HepG2 (cell line): ENCODE data around the gene SLC29A3. TPM values are rescaled to one million over a fixed set of nuclear protein-coding genes. Genes with fewer than 3 reads are reported as not detected.
A peak's percentile ranks its signal among the peaks of the same experiment; 100 is the strongest.

Experiments
- ADNP ChIP-seq: sonication (generic); formaldehyde crosslinking; IDR thresholded peaks from 2 replicates; pipeline ENCODE4 v1.4.0; 2020; ENCODE audit warnings: missing genetic modification reagents
- FOSL2 ChIP-seq: sonication (generic); formaldehyde crosslinking; IDR thresholded peaks from 2 replicates; pipeline ENCODE4 v1.4.0; 2020; ENCODE audit warnings: missing genetic modification reagents
- HDAC2 ChIP-seq: sonication (generic); formaldehyde crosslinking; IDR thresholded peaks from 2 replicates; pipeline ENCODE4 v1.4.0; 2020; ENCODE audit warnings: missing genetic modification reagents
- MTA1 ChIP-seq: sonication (generic); formaldehyde crosslinking; IDR thresholded peaks from 2 replicates; pipeline ENCODE4 v1.4.0; 2020; ENCODE audit warnings: missing genetic modification reagents, mild to moderate bottlenecking, borderline replicate concordance
- NCOA2 ChIP-seq: sonication (generic); formaldehyde crosslinking; IDR thresholded peaks from 2 replicates; pipeline ENCODE4 v1.8.0; 2022; ENCODE audit warnings: inconsistent platforms
- RCOR2 ChIP-seq: IDR thresholded peaks from 2 replicates; pipeline ENCODE4 v1.6.1; 2016; ENCODE audit warnings: missing biosample characterization, missing genetic modification reagents
- TEAD3 ChIP-seq: optimal IDR thresholded peaks from 2 replicates; pipeline ENCODE3; 2016; ENCODE audit warnings: borderline replicate concordance
- ZFX ChIP-seq: sonication (generic); formaldehyde crosslinking; IDR thresholded peaks from 2 replicates; pipeline ENCODE4 v1.4.0; 2020; ENCODE audit warnings: mild to moderate bottlenecking, low read depth, missing genetic modification reagents, moderate library complexity
- ZNF121 ChIP-seq: sonication (generic); formaldehyde crosslinking; IDR thresholded peaks from 2 replicates; pipeline ENCODE4 v1.5.0; 2020; ENCODE audit warnings: mild to moderate bottlenecking, missing genetic modification reagents
- ZNF263 ChIP-seq: sonication (generic); formaldehyde crosslinking; IDR thresholded peaks from 2 replicates; pipeline ENCODE4 v1.4.0; 2020; ENCODE audit warnings: missing genetic modification reagents
- ZNF335 ChIP-seq: sonication (generic); formaldehyde crosslinking; IDR thresholded peaks from 2 replicates; pipeline ENCODE4 v1.4.0; 2020; ENCODE audit warnings: missing genetic modification reagents
- ZNF556 ChIP-seq: sonication (generic); formaldehyde crosslinking; IDR thresholded peaks from 2 replicates; pipeline ENCODE4 v1.4.0; 2020; ENCODE audit warnings: mild to moderate bottlenecking, missing genetic modification reagents, borderline replicate concordance
- ZSCAN25 ChIP-seq: sonication (generic); formaldehyde crosslinking; IDR thresholded peaks from 2 replicates; pipeline ENCODE4 v1.8.0; 2022; ENCODE audit warnings: mild to moderate bottlenecking, missing genetic modification reagents
- polyA plus RNA-seq, 8 experiments: library from polyadenylated mRNA; depleted of rRNA in 3 of 8; stranded (reverse) in 7 of 8; unstranded in 1 of 8; fragments of >200 nt; fragmentation: Illumina TruSeq in 4 of 8; extraction: Trizol in 4 of 8; gene quantifications; 2 replicates each; pipeline versions ENCODE4 v1.2.1 to v1.2.3, GENCODE V29; 2011 to 2016; ENCODE audit warnings: low read depth in 4 of 8, missing spikeins in 1 of 8, mixed read lengths in 1 of 8; ENCODE audit not compliant: insufficient read depth in 1 of 8
- total RNA-seq, 5 experiments: library from RNA; depleted of rRNA; stranded (reverse); fragments of >200 nt; fragmentation: Illumina TruSeq; extraction: Trizol; gene quantifications; 2 replicates each; pipeline ENCODE4 v1.2.3, GENCODE V29; 2016; ENCODE audit warnings: low read depth in 1 of 5
- TF ChIP-seq, protein P1 (sequence below): sonication (generic); formaldehyde crosslinking; IDR thresholded peaks from 2 replicates; pipeline ENCODE4 v1.4.0; 2020; ENCODE audit warnings: missing genetic modification reagents
- TF ChIP-seq, protein P2 (sequence below): sonication (generic); formaldehyde crosslinking; IDR thresholded peaks from 2 replicates; pipeline ENCODE4 v1.4.0; 2020; ENCODE audit warnings: missing genetic modification reagents, mild to moderate bottlenecking, borderline replicate concordance
- TF ChIP-seq, protein P3 (sequence below): sonication (generic); formaldehyde crosslinking; IDR thresholded peaks from 2 replicates; pipeline ENCODE4 v1.4.0; 2020; ENCODE audit warnings: mild to moderate bottlenecking, missing genetic modification reagents
- TF ChIP-seq, protein P4 (sequence below): sonication (generic); IDR thresholded peaks from 2 replicates; pipeline ENCODE4 v1.6.1; 2016; ENCODE audit warnings: low read depth, borderline replicate concordance

SLC29A3 gene
- total and polyA plus RNA-seq, 2 of the 13 experiments (the other 11 are each of a cell fraction or from before 2014, with no cell fraction given) = 8.6 to 11.8 TPM

DNA sequence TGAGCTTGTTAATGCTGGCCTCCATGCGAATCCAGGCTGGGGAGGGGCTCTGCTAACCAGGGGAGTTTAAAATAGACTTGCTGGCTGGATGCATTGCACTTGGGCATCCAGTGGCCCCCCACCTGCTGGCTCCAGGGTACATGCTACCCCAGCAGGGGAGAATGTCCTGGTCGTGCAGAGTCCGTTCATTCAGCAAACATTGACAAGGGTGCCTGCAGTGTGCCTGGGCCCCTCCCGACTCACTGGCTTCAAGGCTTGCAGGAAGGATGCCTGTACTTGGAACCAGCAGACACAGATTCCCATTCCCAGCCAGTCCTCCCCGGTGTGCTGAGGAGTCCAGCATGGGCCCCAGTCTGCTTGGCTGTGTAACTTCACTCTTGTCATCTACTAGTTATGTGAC, 1.5 kb downstream of the SLC29A3 start (continued):
- TF ChIP-seq, protein P1, sequence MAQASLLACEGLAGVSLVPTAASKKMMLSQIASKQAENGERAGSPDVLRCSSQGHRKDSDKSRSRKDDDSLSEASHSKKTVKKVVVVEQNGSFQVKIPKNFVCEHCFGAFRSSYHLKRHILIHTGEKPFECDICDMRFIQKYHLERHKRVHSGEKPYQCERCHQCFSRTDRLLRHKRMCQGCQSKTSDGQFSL (CRISPR knock-in tag) = peak; percentile 52; the same call in 1 of the 2 replicates
- no peak for TF ChIP-seq ZNF335
- TF ChIP-seq NCOA2 (CRISPR knock-in tag) = no peak
- TF ChIP-seq ZSCAN25 (CRISPR knock-in tag) = peak; percentile 83
- TF ChIP-seq MTA1 (CRISPR knock-in tag) = peak; percentile 40; the same call in 1 of the 2 replicates
- TF ChIP-seq HDAC2 (CRISPR knock-in tag) = peak; percentile 49; the same call in 1 of the 2 replicates
- peak; percentile 75; the same call in 1 of the 2 replicates for TF ChIP-seq RCOR2 (CRISPR knock-in tag)
- TF ChIP-seq ZNF263 (CRISPR knock-in tag) = peak; percentile 79
- TF ChIP-seq, protein P2, sequence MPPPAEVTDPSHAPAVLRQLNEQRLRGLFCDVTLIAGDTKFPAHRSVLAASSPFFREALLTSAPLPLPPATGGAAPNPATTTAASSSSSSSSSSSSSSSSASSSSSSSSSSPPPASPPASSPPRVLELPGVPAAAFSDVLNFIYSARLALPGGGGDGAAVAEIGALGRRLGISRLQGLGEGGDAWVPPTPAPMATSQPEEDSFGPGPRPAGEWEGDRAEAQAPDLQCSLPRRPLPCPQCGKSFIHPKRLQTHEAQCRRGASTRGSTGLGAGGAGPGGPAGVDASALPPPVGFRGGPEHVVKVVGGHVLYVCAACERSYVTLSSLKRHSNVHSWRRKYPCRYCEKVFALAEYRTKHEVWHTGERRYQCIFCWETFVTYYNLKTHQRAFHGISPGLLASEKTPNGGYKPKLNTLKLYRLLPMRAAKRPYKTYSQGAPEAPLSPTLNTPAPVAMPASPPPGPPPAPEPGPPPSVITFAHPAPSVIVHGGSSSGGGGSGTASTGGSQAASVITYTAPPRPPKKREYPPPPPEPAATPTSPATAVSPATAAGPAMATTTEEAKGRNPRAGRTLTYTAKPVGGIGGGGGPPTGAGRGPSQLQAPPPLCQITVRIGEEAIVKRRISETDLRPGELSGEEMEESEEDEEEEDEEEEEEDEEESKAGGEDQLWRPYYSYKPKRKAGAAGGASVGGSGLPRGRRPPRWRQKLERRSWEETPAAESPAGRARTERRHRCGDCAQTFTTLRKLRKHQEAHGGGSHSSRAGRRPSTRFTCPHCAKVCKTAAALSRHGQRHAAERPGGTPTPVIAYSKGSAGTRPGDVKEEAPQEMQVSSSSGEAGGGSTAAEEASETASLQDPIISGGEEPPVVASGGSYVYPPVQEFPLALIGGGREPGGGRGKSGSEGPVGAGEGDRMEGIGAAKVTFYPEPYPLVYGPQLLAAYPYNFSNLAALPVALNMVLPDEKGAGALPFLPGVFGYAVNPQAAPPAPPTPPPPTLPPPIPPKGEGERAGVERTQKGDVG = no peak
- peak; percentile 52; the same call in 1 of the 2 replicates for TF ChIP-seq ZFX (CRISPR knock-in tag)
- TF ChIP-seq TEAD3 (CRISPR knock-in tag) = peak; percentile 32
- TF ChIP-seq, protein P3, sequence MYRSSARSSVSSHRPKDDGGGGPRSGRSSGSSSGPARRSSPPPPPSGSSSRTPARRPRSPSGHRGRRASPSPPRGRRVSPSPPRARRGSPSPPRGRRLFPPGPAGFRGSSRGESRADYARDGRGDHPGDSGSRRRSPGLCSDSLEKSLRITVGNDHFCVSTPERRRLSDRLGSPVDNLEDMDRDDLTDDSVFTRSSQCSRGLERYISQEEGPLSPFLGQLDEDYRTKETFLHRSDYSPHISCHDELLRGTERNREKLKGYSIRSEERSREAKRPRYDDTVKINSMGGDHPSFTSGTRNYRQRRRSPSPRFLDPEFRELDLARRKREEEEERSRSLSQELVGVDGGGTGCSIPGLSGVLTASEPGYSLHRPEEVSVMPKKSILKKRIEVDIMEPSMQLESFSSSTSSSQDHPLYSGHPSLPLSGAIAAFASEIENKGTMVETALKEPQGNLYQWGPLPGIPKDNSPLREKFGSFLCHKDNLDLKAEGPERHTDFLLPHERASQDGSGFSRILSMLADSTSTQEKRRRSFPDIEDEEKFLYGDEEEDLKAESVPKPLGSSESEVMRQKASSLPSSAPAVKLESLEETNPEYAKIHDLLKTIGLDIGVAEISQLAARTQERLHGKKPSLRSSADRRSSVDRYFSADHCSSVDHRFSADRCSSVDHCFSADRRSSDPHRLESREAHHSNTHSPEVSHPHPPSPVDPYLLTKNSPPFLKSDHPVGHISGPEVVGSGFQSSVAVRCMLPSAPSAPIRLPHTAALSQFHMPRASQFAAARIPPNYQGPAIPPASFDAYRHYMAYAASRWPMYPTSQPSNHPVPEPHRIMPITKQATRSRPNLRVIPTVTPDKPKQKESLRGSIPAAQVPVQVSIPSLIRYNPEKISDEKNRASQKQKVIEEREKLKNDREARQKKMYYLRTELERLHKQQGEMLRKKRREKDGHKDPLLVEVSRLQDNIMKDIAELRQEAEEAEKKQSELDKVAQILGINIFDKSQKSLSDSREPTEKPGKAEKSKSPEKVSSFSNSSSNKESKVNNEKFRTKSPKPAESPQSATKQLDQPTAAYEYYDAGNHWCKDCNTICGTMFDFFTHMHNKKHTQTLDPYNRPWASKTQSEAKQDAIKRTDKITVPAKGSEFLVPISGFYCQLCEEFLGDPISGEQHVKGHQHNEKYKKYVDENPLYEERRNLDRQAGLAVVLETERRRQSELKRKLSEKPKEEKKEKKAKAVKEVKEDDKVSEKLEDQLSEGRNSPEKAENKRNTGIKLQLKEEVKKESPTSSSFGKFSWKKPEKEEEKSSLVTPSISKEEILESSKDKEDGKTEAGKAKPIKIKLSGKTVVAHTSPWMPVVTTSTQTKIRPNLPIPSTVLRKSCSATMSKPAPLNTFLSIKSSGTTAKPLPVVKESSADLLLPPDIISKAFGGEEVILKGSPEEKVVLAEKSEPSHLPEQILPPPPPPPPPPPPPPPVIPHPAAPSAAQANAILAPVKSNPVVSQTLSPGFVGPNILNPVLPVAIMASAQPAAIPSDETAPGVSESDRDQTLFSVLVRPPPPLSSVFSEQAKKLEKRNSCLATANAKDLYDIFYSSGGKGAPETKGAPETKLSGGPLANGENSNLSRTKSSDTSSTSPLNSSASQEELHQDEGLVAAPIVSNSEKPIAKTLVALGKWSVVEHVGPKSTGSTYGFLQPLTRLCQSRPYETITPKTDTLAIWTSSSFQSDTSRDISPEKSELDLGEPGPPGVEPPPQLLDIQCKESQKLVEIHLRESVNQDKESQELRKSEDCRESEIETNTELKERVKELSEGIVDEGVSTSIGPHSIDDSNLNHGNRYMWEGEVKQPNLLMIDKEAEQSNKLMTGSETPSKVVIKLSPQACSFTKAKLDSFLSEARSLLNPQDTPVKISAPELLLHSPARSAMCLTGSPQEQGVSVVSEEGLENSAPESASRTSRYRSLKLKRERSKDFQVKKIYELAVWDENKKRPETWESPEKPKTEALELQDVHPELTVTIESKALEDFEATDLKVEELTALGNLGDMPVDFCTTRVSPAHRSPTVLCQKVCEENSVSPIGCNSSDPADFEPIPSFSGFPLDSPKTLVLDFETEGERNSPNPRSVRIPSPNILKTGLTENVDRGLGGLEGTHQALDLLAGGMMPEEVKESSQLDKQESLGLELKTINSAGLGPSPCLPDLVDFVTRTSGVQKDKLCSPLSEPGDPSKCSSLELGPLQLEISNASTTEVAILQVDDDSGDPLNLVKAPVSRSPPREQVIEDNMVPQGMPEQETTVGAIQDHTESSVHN (CRISPR knock-in tag) = 0 out of 2 replicates have a peak, but pooled peaks have one; percentile 50
- TF ChIP-seq FOSL2 (CRISPR knock-in tag) = peak; percentile 53
- TF ChIP-seq ZNF121 (CRISPR knock-in tag) = no peak
- TF ChIP-seq ZNF556 (CRISPR knock-in tag) = 0 out of 2 replicates have a peak, but pooled peaks have one; percentile 33
- TF ChIP-seq, protein P4, sequence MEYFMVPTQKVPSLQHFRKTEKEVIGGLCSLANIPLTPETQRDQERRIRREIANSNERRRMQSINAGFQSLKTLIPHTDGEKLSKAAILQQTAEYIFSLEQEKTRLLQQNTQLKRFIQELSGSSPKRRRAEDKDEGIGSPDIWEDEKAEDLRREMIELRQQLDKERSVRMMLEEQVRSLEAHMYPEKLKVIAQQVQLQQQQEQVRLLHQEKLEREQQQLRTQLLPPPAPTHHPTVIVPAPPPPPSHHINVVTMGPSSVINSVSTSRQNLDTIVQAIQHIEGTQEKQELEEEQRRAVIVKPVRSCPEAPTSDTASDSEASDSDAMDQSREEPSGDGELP = peak; percentile 32; the same call in 1 of the 2 replicates
- TF ChIP-seq ADNP (CRISPR knock-in tag) = peak; percentile 61; the same call in 1 of the 2 replicates
